Natural killer cell treated with Interleukin-12 subunit alpha and Interleukin-12 subunit beta and Interleukin-15 and Interleukin-18, amount 100 ng/mL, for 72 hours (primary cell): ENCODE results near the gene TBX5. TPM values are rescaled to one million over a fixed set of nuclear protein-coding genes. Genes with fewer than 3 reads are reported as not detected.
"Not testable (repeated sequence)": the region's sequence is repeated elsewhere in the genome, so short reads cannot be mapped to it uniquely, and the experiment has no call there.

Source experiments
- ATAC-seq, 2 donors: fragments of 150-1000 bp; cut with Tn5 transposase in 1 of 2; sonication (Bioruptor Pico), chemical (Tn5 transposase) in 1 of 2; 2 replicates each; pipeline ENCODE4 v1.10.0; 2021
- DNase-seq: peaks from one replicate; pipeline ENCODE4 v3.0.0; 2022; ENCODE audit warnings: low spot score
- H3K27ac Mint-ChIP-seq, 2 donors: 1 replicate in 1 of 2; 2 replicates in 1 of 2; pipeline ENCODE4 v1.8.0; 2022; ENCODE audit warnings: mixed read lengths in 2 of 2, mild to moderate bottlenecking in 1 of 2, moderate library complexity in 1 of 2
- H3K27me3 Mint-ChIP-seq, 2 donors: 1 replicate in 1 of 2; 2 replicates in 1 of 2; pipeline ENCODE4 v1.8.0; 2022; ENCODE audit warnings: mixed read lengths in 2 of 2
- H3K36me3 Mint-ChIP-seq: one replicate; pipeline ENCODE4 v1.8.0; 2022; ENCODE audit warnings: mixed read lengths
- H3K4me1 Mint-ChIP-seq, 2 donors: 1 replicate in 1 of 2; 2 replicates in 1 of 2; pipeline ENCODE4 v1.8.0; 2022; ENCODE audit warnings: low read depth in 2 of 2, mixed read lengths in 2 of 2, mild to moderate bottlenecking in 1 of 2
- H3K4me3 Mint-ChIP-seq: one replicate; pipeline ENCODE4 v1.8.0; 2022; ENCODE audit warnings: mixed read lengths
- H3K9me3 Mint-ChIP-seq: 2 replicates; pipeline ENCODE4 v1.8.0; 2022; ENCODE audit warnings: mixed read lengths
- total RNA-seq, 2 donors: library from RNA; stranded (reverse); gene quantifications; one replicate each; pipeline ENCODE4 v1.2.3, GENCODE V29; 2022

TBX5 gene
- total RNA-seq, 2 donors from 2014 or later = not detected

DNA sequence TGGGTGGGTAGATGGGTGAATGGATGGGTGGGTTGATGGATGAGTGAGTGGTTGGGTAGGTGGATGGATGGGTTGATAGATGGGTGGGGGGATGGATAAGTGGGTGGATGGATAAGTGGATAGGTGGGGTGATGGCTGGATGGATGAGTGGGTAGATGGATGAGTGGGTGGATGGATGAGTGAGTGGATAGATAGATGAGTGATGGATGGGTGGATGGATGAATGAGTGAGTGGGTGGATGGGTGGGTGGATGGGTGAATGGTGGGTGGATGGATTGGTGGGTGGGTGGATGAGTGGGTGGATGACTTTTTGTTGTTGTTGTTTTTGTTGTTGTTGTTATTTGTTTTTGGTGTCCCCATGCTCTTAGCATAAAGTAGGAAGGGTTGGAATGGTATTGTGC is 45.5 kb downstream of the TBX5 start:
- Mint-ChIP-seq H3K36me3 (no peaks in the 10 kb centered on the region), H3K9me3 (peaks cover 6% of the 10 kb centered on the region), H3K4me3 (no peak overlapping the region), H3K27me3 (peaks cover 4 to 7% of the 10 kb centered on the region in 2 donors), H3K27ac (no peak overlapping the region), H3K4me1 (peaks cover 0 to 1% of the 10 kb centered on the region in 2 donors)
- ATAC-seq (no peak), DNase-seq (no peak)

DNA sequence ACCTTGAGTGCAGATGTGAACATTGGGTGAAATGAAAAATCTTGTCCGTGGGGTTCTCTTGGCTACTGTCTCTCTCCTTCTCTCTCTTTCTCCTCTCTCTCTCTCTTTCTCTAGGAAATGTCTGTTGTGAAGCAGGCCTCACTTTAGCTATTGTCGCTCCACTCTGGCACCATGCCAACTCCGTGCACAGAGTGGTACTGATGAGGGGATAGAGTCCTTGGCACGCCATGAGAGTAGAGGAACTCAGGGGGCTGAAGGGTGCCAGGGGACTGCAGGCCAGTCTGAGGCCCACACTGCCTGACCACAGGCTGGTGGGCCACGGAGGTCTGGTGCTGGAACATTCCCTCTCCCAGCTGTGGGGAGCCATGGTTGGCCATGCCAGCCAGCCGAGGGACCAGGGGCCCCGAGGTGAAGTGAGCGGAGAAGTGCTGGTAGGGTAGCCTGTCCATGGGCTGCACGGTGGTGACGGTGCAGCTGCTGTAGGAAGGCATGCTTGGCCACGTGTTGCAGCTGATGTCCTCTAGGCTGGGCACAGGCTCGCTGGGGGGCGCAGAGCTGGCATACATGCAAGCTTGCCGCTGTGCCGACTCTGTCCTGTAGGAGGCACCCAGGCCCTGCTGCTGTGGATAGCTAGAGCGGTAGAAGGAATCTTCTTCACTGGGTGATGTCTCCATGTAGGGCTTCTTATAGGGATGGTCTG is 50.4 kb downstream of the TBX5 start:
- peaks cover 11 to 12% of the 10 kb centered on the region in 2 donors for H3K27me3 Mint-ChIP-seq
- no peaks in the 10 kb centered on the region for H3K36me3 Mint-ChIP-seq
- peaks cover 0 to 4% of the 10 kb centered on the region in 2 donors for H3K4me1 Mint-ChIP-seq
- DNase-seq (no peak), ATAC-seq (peak; percentile 24 to 59)
- H3K27ac Mint-ChIP-seq = no peak overlapping the region
- H3K4me3 Mint-ChIP-seq = no peak overlapping the region
- H3K9me3 Mint-ChIP-seq = peaks cover 5% of the 10 kb centered on the region

- H3K4me3 Mint-ChIP-seq, H3K4me1 Mint-ChIP-seq, DNase-seq, H3K9me3 Mint-ChIP-seq, H3K27ac Mint-ChIP-seq, ATAC-seq, H3K27me3 Mint-ChIP-seq, H3K36me3 Mint-ChIP-seq: not testable (repeated sequence)
Observed at GRCh38 chr12:114349239-114349638, 56.7 kb downstream of the TBX5 start.

- Mint-ChIP-seq H3K9me3 (peaks cover 3% of the 10 kb centered on the region), H3K27ac (no peak overlapping the region), H3K4me1 (no peaks in the 10 kb centered on the region), H3K36me3 (no peaks in the 10 kb centered on the region), H3K27me3 (peaks cover 4 to 19% of the 10 kb centered on the region in 2 donors), H3K4me3 (no peak overlapping the region)
- DNase-seq = no peak
- ATAC-seq = no peak
Observed at GRCh38 chr12:114347861-114348260, 58.1 kb downstream of the TBX5 start.

DNA sequence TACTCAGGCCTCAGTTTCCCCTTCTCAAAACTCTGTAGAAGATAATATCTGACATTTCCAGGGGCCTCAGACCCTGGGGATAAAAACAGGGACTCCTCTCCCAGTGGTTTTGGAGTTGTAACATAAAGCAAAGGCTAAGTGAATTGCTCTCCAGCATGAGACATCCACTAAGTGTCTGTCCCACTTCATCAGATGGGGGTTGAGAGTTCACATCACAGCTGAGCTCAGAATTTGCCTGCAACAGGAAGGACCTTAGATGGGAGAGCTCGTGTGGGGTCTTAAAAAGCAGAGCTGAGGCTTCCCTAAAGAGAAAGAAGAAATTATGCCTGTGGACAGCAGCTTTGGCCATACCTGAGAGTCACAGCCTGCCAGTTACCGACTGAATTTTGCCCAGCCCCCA is 61.1 kb downstream of the TBX5 start:
- DNase-seq = no peak
- no peak overlapping the region for H3K27ac Mint-ChIP-seq
- no peaks in the 10 kb centered on the region for H3K36me3 Mint-ChIP-seq
- no peak overlapping the region for H3K4me3 Mint-ChIP-seq
- H3K27me3 Mint-ChIP-seq = peaks cover 4 to 13% of the 10 kb centered on the region in 2 donors
- ATAC-seq = no peak
- H3K9me3 Mint-ChIP-seq = peaks cover 3% of the 10 kb centered on the region
- no peaks in the 10 kb centered on the region for H3K4me1 Mint-ChIP-seq

DNA sequence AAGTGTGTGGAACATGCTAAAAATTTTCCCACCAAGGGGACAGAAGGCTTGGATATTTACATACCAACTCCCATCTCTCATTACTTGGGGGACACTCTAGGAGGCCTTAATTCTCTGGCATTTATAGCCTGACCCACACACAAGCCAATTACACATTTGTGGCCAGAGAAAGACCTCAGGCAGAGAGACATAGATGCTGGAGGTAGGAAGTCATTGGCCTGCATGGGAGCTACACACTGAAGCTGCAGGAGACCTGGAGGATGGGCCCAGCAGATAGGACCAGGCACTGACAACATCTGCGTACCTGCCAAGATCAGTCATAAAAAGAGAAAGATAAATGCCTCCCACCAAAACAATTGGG is 61.7 kb downstream of the TBX5 start:
- H3K4me3 Mint-ChIP-seq = no peak overlapping the region
- no peaks in the 10 kb centered on the region for H3K36me3 Mint-ChIP-seq
- no peaks in the 10 kb centered on the region for H3K4me1 Mint-ChIP-seq
- ATAC-seq (no peak), DNase-seq (no peak)
- H3K9me3 Mint-ChIP-seq = peaks cover 3% of the 10 kb centered on the region
- peaks cover 4 to 13% of the 10 kb centered on the region in 2 donors for H3K27me3 Mint-ChIP-seq
- no peak overlapping the region for H3K27ac Mint-ChIP-seq

- H3K4me3 Mint-ChIP-seq = no peak overlapping the region
- no peak overlapping the region for H3K27ac Mint-ChIP-seq
- no peaks in the 10 kb centered on the region for H3K4me1 Mint-ChIP-seq
- ATAC-seq = no peak
- H3K9me3 Mint-ChIP-seq = peaks cover 3% of the 10 kb centered on the region
- H3K36me3 Mint-ChIP-seq = no peaks in the 10 kb centered on the region
- H3K27me3 Mint-ChIP-seq = peaks cover 4 to 13% of the 10 kb centered on the region in 2 donors
- DNase-seq = no peak
Observed at GRCh38 chr12:114343585-114344302, 62.2 kb downstream of the TBX5 start.

- Mint-ChIP-seq H3K4me1 (no peaks in the 10 kb centered on the region), H3K4me3 (no peak overlapping the region), H3K9me3 (peaks cover 3% of the 10 kb centered on the region), H3K27ac (no peak overlapping the region), H3K36me3 (no peaks in the 10 kb centered on the region), H3K27me3 (peaks cover 4 to 22% of the 10 kb centered on the region in 2 donors)
- DNase-seq (no peak), ATAC-seq (no peak)
Observed at GRCh38 chr12:114342656-114343055, 63.3 kb downstream of the TBX5 start.

GRCh38 chr12:114341635-114342034 is 64.3 kb downstream of the TBX5 start:
- Mint-ChIP-seq H3K27ac (no peak overlapping the region), H3K4me3 (no peak overlapping the region), H3K4me1 (no peaks in the 10 kb centered on the region), H3K36me3 (no peaks in the 10 kb centered on the region), H3K27me3 (peaks cover 4 to 32% of the 10 kb centered on the region in 2 donors), H3K9me3 (peaks cover 3% of the 10 kb centered on the region)
- ATAC-seq (no peak), DNase-seq (no peak)

DNA sequence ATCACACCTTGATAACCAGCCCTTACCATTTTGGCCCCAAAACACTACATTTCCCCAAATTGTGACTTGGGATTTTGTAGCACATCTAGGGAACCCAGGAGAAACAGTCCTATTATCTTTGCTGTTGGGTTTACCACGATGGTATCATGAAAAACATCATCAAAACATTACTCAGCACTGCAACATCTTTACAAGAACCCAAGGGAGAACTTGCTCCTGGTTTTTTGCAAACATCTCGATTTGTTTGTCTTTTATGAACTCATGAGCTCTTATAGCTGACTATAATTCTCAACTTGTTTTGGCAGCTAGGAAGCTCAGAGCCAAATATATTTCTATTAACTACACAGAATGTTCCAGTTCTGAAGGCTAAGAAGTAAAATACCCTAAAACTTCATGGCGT is 65.7 kb downstream of the TBX5 start:
- Mint-ChIP-seq H3K9me3 (peaks cover 3% of the 10 kb centered on the region), H3K36me3 (no peaks in the 10 kb centered on the region), H3K27me3 (peaks cover 4 to 36% of the 10 kb centered on the region in 2 donors), H3K27ac (no peak overlapping the region), H3K4me1 (no peaks in the 10 kb centered on the region), H3K4me3 (no peak overlapping the region)
- no peak for ATAC-seq
- DNase-seq = no peak

DNA sequence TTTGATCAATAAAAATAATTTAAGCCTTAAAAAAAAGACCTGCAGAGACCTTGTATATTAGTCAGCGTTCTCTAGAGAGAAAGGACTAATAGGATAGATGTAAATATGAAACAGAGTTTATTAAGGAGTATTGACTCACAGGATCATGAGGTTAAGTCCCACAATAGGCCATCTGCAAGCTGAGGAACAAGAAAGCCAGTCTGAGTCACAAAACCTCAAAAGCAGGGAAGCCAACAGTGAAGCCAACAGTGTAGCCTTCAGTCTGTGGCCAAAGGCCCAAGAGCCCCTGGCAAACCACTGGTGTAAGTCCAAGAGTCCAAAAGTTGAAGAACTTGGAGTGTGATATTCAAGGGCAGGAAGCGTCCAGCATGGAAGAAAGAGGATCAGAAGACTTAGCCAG is 66.3 kb downstream of the TBX5 start:
- Mint-ChIP-seq H3K9me3 (no peaks in the 10 kb centered on the region), H3K4me3 (no peak overlapping the region), H3K4me1 (no peaks in the 10 kb centered on the region), H3K27me3 (peaks cover 2 to 36% of the 10 kb centered on the region in 2 donors), H3K36me3 (no peaks in the 10 kb centered on the region), H3K27ac (no peak overlapping the region)
- no peak for DNase-seq
- ATAC-seq = no peak

DNA sequence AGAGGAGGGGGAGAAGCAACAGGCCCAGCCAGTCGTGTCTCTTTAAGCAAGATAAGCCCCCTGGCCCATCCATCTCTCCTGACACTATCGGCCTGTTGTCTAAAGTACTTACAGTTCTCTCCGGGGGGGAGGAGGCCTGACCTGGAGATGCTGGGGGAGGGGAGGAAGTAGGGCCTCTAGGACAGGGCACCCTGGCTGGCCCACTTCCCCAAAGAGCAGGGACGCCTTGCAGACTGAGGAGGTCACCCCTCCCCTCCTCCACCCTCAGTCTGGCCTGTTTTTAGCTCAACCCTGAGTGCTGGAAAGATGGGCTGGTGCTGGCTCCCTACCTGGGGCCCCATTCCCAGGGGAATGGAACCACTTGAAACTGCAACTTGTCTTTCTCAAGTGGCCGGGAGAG is 70.3 kb downstream of the TBX5 start:
- DNase-seq (no peak), ATAC-seq (no peak)
- Mint-ChIP-seq H3K27me3 (peaks cover 0 to 22% of the 10 kb centered on the region in 2 donors), H3K36me3 (no peaks in the 10 kb centered on the region), H3K27ac (no peak overlapping the region), H3K9me3 (no peaks in the 10 kb centered on the region), H3K4me1 (no peaks in the 10 kb centered on the region), H3K4me3 (no peak overlapping the region)

GRCh38 chr12:114334395-114334794 is 71.5 kb downstream of the TBX5 start:
- H3K9me3 Mint-ChIP-seq = no peaks in the 10 kb centered on the region
- DNase-seq = no peak
- no peak overlapping the region for H3K4me3 Mint-ChIP-seq
- peaks cover 0 to 22% of the 10 kb centered on the region in 2 donors for H3K27me3 Mint-ChIP-seq
- H3K27ac Mint-ChIP-seq = no peak overlapping the region
- no peak for ATAC-seq
- no peaks in the 10 kb centered on the region for H3K4me1 Mint-ChIP-seq
- H3K36me3 Mint-ChIP-seq = no peaks in the 10 kb centered on the region

DNA sequence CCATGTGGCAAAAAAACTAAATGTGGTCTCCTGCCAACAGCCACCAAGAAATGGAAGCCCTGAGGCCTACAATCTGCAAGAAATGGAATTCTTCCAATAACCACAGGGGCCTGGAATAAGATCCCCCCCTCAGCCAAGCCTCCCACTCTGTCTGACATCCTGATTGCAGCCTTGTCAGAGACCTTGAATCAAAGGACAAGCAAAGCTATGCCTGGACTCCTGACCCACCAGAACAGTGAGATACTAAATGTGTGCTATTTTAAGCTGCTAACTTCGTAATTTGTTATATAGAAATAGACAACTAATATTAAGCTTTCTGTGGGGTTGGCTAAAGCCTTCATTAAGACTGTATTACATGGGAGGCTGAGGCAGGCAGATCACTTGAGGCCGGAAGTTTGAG is 77.7 kb downstream of the TBX5 start:
- H3K36me3 Mint-ChIP-seq = no peaks in the 10 kb centered on the region
- DNase-seq (no peak), ATAC-seq (no peak)
- peaks cover 3% of the 10 kb centered on the region for H3K9me3 Mint-ChIP-seq
- no peaks in the 10 kb centered on the region for H3K4me1 Mint-ChIP-seq
- H3K4me3 Mint-ChIP-seq = no peak overlapping the region
- no peaks in the 10 kb centered on the region for H3K27me3 Mint-ChIP-seq
- no peak overlapping the region for H3K27ac Mint-ChIP-seq
